ENCODE data around the gene SERINC4.
"Not testable (repeated sequence)": the region's sequence is repeated elsewhere in the genome, so short reads cannot be mapped to it uniquely, and the experiment has no call there.

Gene SERINC4

DNA sequence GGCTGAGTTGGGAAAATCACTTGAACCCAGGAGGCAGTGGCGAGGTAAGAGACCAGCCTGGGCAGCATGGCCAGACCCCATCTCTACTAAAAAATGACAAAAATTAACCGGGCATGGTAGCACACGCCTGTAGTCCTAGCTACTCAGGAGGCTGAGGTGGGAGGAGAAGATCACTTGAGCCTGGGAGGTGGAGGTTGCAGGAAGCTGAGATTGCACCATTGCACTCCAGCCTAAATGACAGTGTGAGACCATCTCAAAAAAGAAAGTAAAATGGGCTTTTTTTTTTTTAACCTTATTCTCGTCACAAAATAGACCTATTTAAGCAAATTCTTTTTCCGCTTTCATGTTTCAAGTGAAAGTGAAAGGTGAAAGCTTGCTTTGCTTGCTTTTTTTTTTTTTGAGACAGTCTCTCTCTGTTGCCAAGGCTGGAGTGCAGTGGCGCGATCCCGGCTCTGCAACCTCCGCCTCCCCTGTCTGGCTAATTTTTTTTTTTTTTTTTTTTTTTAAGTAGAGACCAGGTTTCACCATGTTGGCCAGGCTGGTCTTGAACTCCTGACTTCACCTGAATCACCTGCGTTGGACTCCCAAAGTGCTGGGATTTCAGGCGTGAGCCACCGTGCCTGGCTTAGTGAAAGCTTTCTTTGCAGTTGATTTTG is 50.2 kb downstream of the SERINC4 start:
- DNase-seq (peak; percentile 39), ATAC-seq (peak; percentile 29)

DNA sequence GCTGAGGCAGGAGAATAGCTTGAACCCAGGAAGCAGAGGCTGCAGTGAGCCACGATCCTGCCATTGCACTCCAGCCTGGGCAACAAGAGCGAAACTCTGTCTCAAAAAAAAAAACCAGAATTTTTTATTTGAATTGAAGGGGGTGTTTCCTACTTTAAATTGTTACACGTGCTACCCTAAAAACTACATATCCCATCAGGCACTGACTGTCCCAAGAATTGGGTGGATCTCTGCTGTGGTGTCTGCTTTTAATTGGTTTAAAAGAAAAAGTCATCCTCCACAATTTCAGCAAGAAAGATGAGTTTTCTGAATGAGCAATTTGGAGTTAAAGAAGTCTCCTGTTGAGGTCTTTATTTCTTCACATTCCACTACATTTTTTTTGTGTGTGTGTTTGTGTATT is 51.6 kb downstream of the SERINC4 start:
- DNase-seq: no peak
- ATAC-seq: no peak

DNA sequence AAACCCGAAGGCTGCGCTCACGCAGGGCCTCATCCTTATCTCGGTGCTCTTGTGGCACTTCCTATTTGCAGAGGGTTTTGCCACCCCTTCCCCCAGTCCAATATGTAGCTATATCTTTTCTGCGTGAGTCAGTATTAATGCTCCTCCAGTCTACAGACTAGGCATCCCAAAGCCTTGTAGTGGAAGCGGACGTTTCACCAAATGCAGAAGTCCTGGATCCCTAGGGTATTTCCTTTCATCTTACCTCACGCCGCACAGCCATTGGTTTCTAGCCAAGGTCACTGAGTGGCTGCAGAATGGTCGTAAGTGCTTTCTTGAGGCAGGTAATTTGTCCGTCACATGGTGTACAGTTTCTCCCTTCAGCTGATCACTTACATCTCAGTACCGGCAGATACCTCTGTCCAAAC is 53.1 kb downstream of the SERINC4 start:
- not testable (repeated sequence) for DNase-seq
- peak; percentile 8 for ATAC-seq

DNA sequence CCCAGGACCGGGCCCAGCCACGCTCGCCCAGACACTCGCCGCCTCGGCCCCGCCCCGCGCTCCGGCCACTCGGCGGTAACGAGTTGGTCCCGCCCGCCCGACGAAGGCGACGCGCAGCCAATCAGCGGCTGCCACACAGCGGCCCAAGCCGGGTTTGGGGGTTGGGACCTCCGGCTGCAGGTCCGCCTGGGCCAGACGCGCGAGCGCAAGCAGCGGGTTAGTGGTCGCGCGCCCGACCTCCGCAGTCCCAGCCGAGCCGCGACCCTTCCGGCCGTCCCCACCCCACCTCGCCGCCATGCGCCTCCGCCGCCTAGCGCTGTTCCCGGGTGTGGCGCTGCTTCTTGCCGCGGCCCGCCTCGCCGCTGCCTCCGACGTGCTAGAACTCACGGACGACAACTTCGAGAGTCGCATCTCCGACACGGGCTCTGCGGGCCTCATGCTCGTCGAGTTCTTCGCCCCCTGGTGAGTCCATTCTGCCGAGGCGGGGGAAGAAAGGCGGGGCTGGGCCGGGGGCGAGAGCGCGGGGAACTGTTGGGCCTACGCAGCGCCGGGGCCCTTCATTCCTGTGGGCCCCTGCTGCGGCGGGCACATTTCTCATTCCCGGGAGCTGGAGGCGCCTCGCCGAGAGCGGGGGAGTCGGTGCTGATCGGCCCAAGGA is 53.6 kb downstream of the SERINC4 start, which contains the start of gene PDIA3:
Gene PDIA3, plus strand, starts transcription at position 194 of the 658 bp plus-strand sequence. Its CDS starts 102 bp downstream, at position 296.
- peak; percentile 91 for ATAC-seq
- DNase-seq: peak; percentile 94
